Measurements from ENCODE around the gene KRTAP4-16. TPM values are rescaled to one million over a fixed set of nuclear protein-coding genes. Genes with fewer than 3 reads are reported as not detected.

The KRTAP4-16 gene
- total and polyA plus RNA-seq, 2 of the 8 experiments (the other 6 are each of a cell fraction or from before 2014, with no cell fraction given): not detected

- TF ChIP-seq CHD7 (IDR thresholded peaks at IDR 0.05; ENCODE audit: insufficient replicate concordance, low read length) (no peak), NRF1 (IDR thresholded peaks at IDR 0.05; ENCODE audit: low read depth, low read length) (no peak), HDAC6 (IDR thresholded peaks at IDR 0.05; ENCODE audit: low read depth, low read length) (no peak), BACH1 (IDR thresholded peaks at IDR 0.05; ENCODE audit: low read length) (no peak), POLR2A (IDR thresholded peaks at IDR 0.05; ENCODE audit: control extremely low read depth in 1 of 2, low read depth in 2 of 2, low read length in 2 of 2) (no peak), EGR1 (IDR thresholded peaks at IDR 0.05; ENCODE audit: borderline replicate concordance, low read depth, low read length) (no peak), TEAD4 (IDR thresholded peaks at IDR 0.05; ENCODE audit: low read depth, low read length) (no peak), KDM5A (IDR thresholded peaks at IDR 0.05; ENCODE audit: low read length) (no peak), RNF2 (IDR thresholded peaks at IDR 0.05; ENCODE audit: borderline replicate concordance, low read depth, low read length, missing control alignments, poor library complexity, severe bottlenecking) (no peak)
These were observed 34.7 kb downstream of the KRTAP4-16 start (continued) for GRCh38 chr17:41067281-41067680.
